IMR-90 (cell line): ENCODE data around the gene PARP11. TPM values are rescaled to one million over a fixed set of nuclear protein-coding genes. Genes with fewer than 3 reads are reported as not detected.

Source experiments
- ATAC-seq: fragments of 200-7000 bp; cut with Tn5 transposase; 2 replicates; pipeline ENCODE4 v1.9.1; 2020; ENCODE audit warnings: low read depth, mild to moderate bottlenecking, moderate library complexity
- BruUV-seq: library from RNA; stranded (reverse); fragments of 400-500 nt; replicated peaks from 2 replicates; lab custom pipeline; 2021; lab: Mats Ljungman, UMichigan
- CTCF ChIA-PET: fragments of 300-600 bp; formaldehyde crosslinking; extraction: SDS; loops from one replicate; lab custom pipeline; 2021; ENCODE audit warnings: antibody characterized with exemption; lab: Yijun Ruan, JAX
- POLR2A ChIA-PET: fragments of 300-600 bp; sonication (Branson Sonifier 250); formaldehyde crosslinking; loops from one replicate; lab custom pipeline; 2022; ENCODE audit warnings: antibody characterized with exemption; ENCODE audit not compliant: unreplicated experiment; lab: Charles Lee
- DNase-seq: peaks from one replicate; pipeline ENCODE4 v3.0.0; 2013
- H2AFZ ChIP-seq: replicated peaks from 2 replicates; pipeline ENCODE3; 2013; ENCODE audit warnings: low read length, mild to moderate bottlenecking; ENCODE audit not compliant: poor library complexity
- H2AK5ac ChIP-seq: 2 replicates; pipeline ENCODE4 v1.6.1; 2013; ENCODE audit warnings: low read depth, low read length, inconsistent platforms
- H2AK9ac ChIP-seq: replicated peaks from 2 replicates; pipeline ENCODE3; 2013; ENCODE audit warnings: mild to moderate bottlenecking, low read depth, low read length, moderate library complexity; ENCODE audit not compliant: poor library complexity
- H2BK120ac ChIP-seq: 2 replicates; pipeline ENCODE4 v1.6.1; 2013; ENCODE audit warnings: low read depth, low read length, inconsistent platforms
- H2BK15ac ChIP-seq: 3 replicates; pipeline ENCODE4 v1.6.1; 2013; ENCODE audit warnings: low read depth, low read length, inconsistent platforms
- H2BK20ac ChIP-seq: 2 replicates; pipeline ENCODE4 v1.6.1; 2013; ENCODE audit warnings: low read depth, mild to moderate bottlenecking, inconsistent platforms, low read length, moderate library complexity
- H2BK5ac ChIP-seq: 2 replicates; pipeline ENCODE4 v1.6.1; 2013; ENCODE audit warnings: mild to moderate bottlenecking, low read depth, low read length, inconsistent platforms; ENCODE audit not compliant: poor library complexity, severe bottlenecking
- H3K14ac ChIP-seq: replicated peaks from 2 replicates; pipeline ENCODE4 v1.6.1; 2013; ENCODE audit warnings: low read depth, low read length, inconsistent platforms
- H3K18ac ChIP-seq: 2 replicates; pipeline ENCODE4 v1.6.1; 2013; ENCODE audit warnings: low read depth, low read length, control low read depth
- H3K23ac ChIP-seq: 2 replicates; pipeline ENCODE4 v1.6.1; 2013; ENCODE audit warnings: low read depth, low read length, inconsistent platforms
- H3K27ac ChIP-seq: 2 replicates; pipeline ENCODE4 v1.5.1; 2013; ENCODE audit warnings: mild to moderate bottlenecking, control low read depth, low read length; ENCODE audit not compliant: insufficient read depth
- H3K27me3 ChIP-seq: 2 replicates; pipeline ENCODE4 v1.6.1; 2013; ENCODE audit warnings: low read length; ENCODE audit not compliant: control insufficient read depth, insufficient read depth
- H3K36me3 ChIP-seq: 2 replicates; pipeline ENCODE4 v1.6.1; 2013; ENCODE audit warnings: low read length, mixed read lengths; ENCODE audit not compliant: control insufficient read depth, insufficient read depth
- H3K4ac ChIP-seq: 2 replicates; pipeline ENCODE4 v1.6.1; 2013; ENCODE audit warnings: low read depth, low read length, inconsistent platforms
- H3K4me1 ChIP-seq: 2 replicates; pipeline ENCODE4 v1.6.1; 2013; ENCODE audit warnings: low read length, mixed read lengths; ENCODE audit not compliant: control insufficient read depth, insufficient read depth
- H3K4me2 ChIP-seq: 2 replicates; pipeline ENCODE4 v1.6.1; 2013; ENCODE audit warnings: low read depth, mild to moderate bottlenecking, control low read depth, low read length, moderate library complexity
- H3K4me3 ChIP-seq: 2 replicates; pipeline ENCODE4 v1.5.1; 2013; ENCODE audit warnings: low read depth, mild to moderate bottlenecking, control low read depth, low read length, moderate library complexity; ENCODE audit not compliant: insufficient read depth
- H3K56ac ChIP-seq: 2 replicates; pipeline ENCODE4 v1.6.1; 2013; ENCODE audit warnings: low read length, inconsistent platforms; ENCODE audit not compliant: insufficient read depth; ENCODE audit errors: extremely low read depth
- H3K79me1 ChIP-seq, 2 experiments: 2 replicates each; pipeline ENCODE4 v1.6.1; 2013; ENCODE audit warnings: low read length in 2 of 2, inconsistent platforms in 1 of 2, low read depth in 1 of 2
- H3K9ac ChIP-seq: 2 replicates; pipeline ENCODE4 v1.6.1; 2013; ENCODE audit warnings: low read depth, low read length, control low read depth
- H3K9me1 ChIP-seq: 2 replicates; pipeline ENCODE4 v1.6.1; 2013; ENCODE audit warnings: low read length, inconsistent platforms; ENCODE audit not compliant: insufficient read depth
- H3K9me3 ChIP-seq: 2 replicates; pipeline ENCODE4 v1.6.1; 2013; ENCODE audit warnings: low read length; ENCODE audit not compliant: control insufficient read depth, insufficient read depth
- H4K20me1 ChIP-seq: 2 replicates; pipeline ENCODE4 v1.6.1; 2013; ENCODE audit warnings: low read length, inconsistent platforms; ENCODE audit not compliant: insufficient read depth
- H4K5ac ChIP-seq: 2 replicates; pipeline ENCODE4 v1.6.1; 2013; ENCODE audit warnings: mild to moderate bottlenecking, low read depth, low read length, control low read depth
- H4K8ac ChIP-seq, 2 experiments: 2 replicates each; pipeline ENCODE4 v1.6.1; 2013; ENCODE audit warnings: low read depth in 2 of 2, low read length in 2 of 2, control low read depth in 1 of 2, inconsistent platforms in 1 of 2
- H4K91ac ChIP-seq: 2 replicates; pipeline ENCODE4 v1.6.1; 2013; ENCODE audit warnings: low read depth, low read length, inconsistent platforms; ENCODE audit not compliant: insufficient read depth
- CTCF ChIP-seq: conservative IDR thresholded peaks from 2 replicates; pipeline ENCODE4 v1.5.1; 2012; ENCODE audit warnings: mild to moderate bottlenecking, low read depth, low read length, improper control_type of control experiment
- FOS ChIP-seq: fragments of 150-350 bp; IDR thresholded peaks from 2 replicates; pipeline ENCODE4 v1.6.1; 2016; ENCODE audit warnings: low read depth, low read length
- WGBS, 2 experiments: methylation state at CpG; one replicate each; pipeline versions ENCODE4 v1.1.5 to v1.1.7; 2013; ENCODE audit warnings: missing lambda C conversion rate in 2 of 2; ENCODE audit not compliant: insufficient read length in 1 of 2; ENCODE audit errors: extremely low coverage in 2 of 2; 5-methylcytosine and 5-hydroxymethylcytosine counted together
- dilution Hi-C: fragments of 300-500 bp; cut with HindIII; formaldehyde crosslinking; loops from one replicate; pipeline ENCODE4 v1.14.3; 2018; ENCODE audit warnings: low sequenced_read_pairs; ENCODE audit not compliant: unreplicated experiment
- in situ Hi-C: fragments of 300-500 bp; cut with MboI; formaldehyde crosslinking; loops from 3 replicates; pipeline ENCODE4 v1.14.3; 2019; ENCODE audit warnings: low sequenced_read_pairs, inconsistent platforms, mixed read lengths
- intact Hi-C: fragments of 100-400 bp; cut with micrococcal nuclease; formaldehyde crosslinking; loops from 2 replicates; pipeline ENCODE4 v1.10.0; 2022
- polyA plus RNA-seq, 3 experiments: library from polyadenylated mRNA; depleted of rRNA; stranded (reverse); fragments of >200 nt; gene quantifications; 2 replicates each; pipeline ENCODE4 v1.2.3, GENCODE V29; 2012; ENCODE audit warnings: low replicate concordance in 1 of 3
- total RNA-seq: library from RNA; depleted of rRNA; stranded (reverse); fragments of >200 nt; gene quantifications from 2 replicates; pipeline ENCODE4 v1.2.3, GENCODE V29; 2012

The PARP11 gene
- total and polyA plus RNA-seq, 2 of the 4 experiments (the other 2 are of a cell fraction): 1.8 to 3.0 TPM

- Histone ChIP-seq H3K4me1 (peaks cover 1% of the 10 kb centered on the region; the same call in 1 of the 2 replicates), H3K27ac (no peak overlapping the region), H2AK9ac (no peak overlapping the region), H3K9me3 (no peaks in the 10 kb centered on the region), H4K20me1 (no peaks in the 10 kb centered on the region), H2BK5ac (no peak overlapping the region), H3K23ac (no peak overlapping the region), H3K79me1 (peaks cover 0 to 6% of the 10 kb centered on the region in 2 experiments; a peak in 2 of 4 replicates), H3K9ac (no peak overlapping the region), H3K36me3 (no peaks in the 10 kb centered on the region), H3K27me3 (no peaks in the 10 kb centered on the region), H2AFZ (no peak overlapping the region), H2AK5ac (no peak overlapping the region), H2BK120ac (no peak overlapping the region), H3K56ac (no peak overlapping the region), H3K9me1 (0 out of 2 replicates have a peak, but pooled peaks cover 2% of the 10 kb centered on the region), H3K14ac (no peak overlapping the region), H3K4me3 (no peak overlapping the region), H4K91ac (no peak overlapping the region), H3K4ac (no peak overlapping the region), H4K5ac (no peak overlapping the region), H3K4me2 (no peak overlapping the region), H3K18ac (no peak overlapping the region), H4K8ac (no peak overlapping the region), H2BK15ac (no peak overlapping the region), H2BK20ac (no peak overlapping the region)
- POLR2A ChIA-PET: no interaction called here
- TF ChIP-seq FOS (0 out of 2 replicates have a peak, but pooled peaks have one; percentile 3), CTCF (no peak)
- ATAC-seq (peak; percentile 73), DNase-seq (peak; percentile 54)
- intact Hi-C loops: no loop called here
- dilution Hi-C loops: no loop called here
- no TSS peak for BruUV-seq
- CTCF ChIA-PET: no interaction called here
- 80% methylated on average over 1 of the region's 3 CpGs; no CpG with 5 or more reads in 1 of the 2 experiments for WGBS, 2 experiments
- in situ Hi-C loops: no loop called here
Measured at GRCh38 chr12:3832738-3833137, 40.5 kb downstream of the PARP11 start.
